ENCODE results near the gene H1-8. TPM values are rescaled to one million over a fixed set of nuclear protein-coding genes. Genes with fewer than 3 reads are reported as not detected.

H1-8 gene
- total RNA-seq, 3 donors from 2014 or later = not detected

GRCh38 chr3:129520960-129521359 is 22.0 kb upstream of the H1-8 start:
- Mint-ChIP-seq H3K9me3 (no peaks in the 10 kb centered on the region), H3K4me1 (ENCODE audit: low read depth) (no peaks in the 10 kb centered on the region), H3K36me3 (ENCODE audit: insufficient read depth) (peaks cover 11% of the 10 kb centered on the region), H3K27me3 (ENCODE audit: low read depth) (no peaks in the 10 kb centered on the region), H3K4me3 (no peak overlapping the region)
- no peak for ATAC-seq
- no peak for DNase-seq

- H3K4me3 Mint-ChIP-seq = no peak overlapping the region
- no peak for ATAC-seq
- H3K27me3 Mint-ChIP-seq (ENCODE audit: low read depth) = no peaks in the 10 kb centered on the region
- H3K36me3 Mint-ChIP-seq (ENCODE audit: insufficient read depth) = peaks cover 11% of the 10 kb centered on the region
- H3K9me3 Mint-ChIP-seq = no peaks in the 10 kb centered on the region
- DNase-seq = no peak
- H3K4me1 Mint-ChIP-seq (ENCODE audit: low read depth) = no peaks in the 10 kb centered on the region
These were observed 21.4 kb upstream of the H1-8 start for GRCh38 chr3:129521611-129522010.

- H3K4me1 Mint-ChIP-seq (ENCODE audit: low read depth) = no peaks in the 10 kb centered on the region
- H3K27me3 Mint-ChIP-seq (ENCODE audit: low read depth) = no peaks in the 10 kb centered on the region
- H3K36me3 Mint-ChIP-seq (ENCODE audit: insufficient read depth) = peaks cover 6% of the 10 kb centered on the region
- no peak for ATAC-seq
- H3K9me3 Mint-ChIP-seq = no peaks in the 10 kb centered on the region
- H3K4me3 Mint-ChIP-seq = no peak overlapping the region
- no peak for DNase-seq
These were observed 20.0 kb upstream of the H1-8 start for GRCh38 chr3:129522953-129523352.

- DNase-seq = no peak
- Mint-ChIP-seq H3K9me3 (no peaks in the 10 kb centered on the region), H3K27me3 (ENCODE audit: low read depth) (no peaks in the 10 kb centered on the region), H3K4me1 (ENCODE audit: low read depth) (no peaks in the 10 kb centered on the region), H3K36me3 (ENCODE audit: insufficient read depth) (peaks cover 3% of the 10 kb centered on the region), H3K4me3 (no peak overlapping the region)
- ATAC-seq = no peak
These were observed 18.9 kb upstream of the H1-8 start for GRCh38 chr3:129524081-129524480.

- DNase-seq (no peak), ATAC-seq (no peak)
- H3K9me3 Mint-ChIP-seq = no peaks in the 10 kb centered on the region
- H3K27me3 Mint-ChIP-seq (ENCODE audit: low read depth) = no peaks in the 10 kb centered on the region
- H3K4me3 Mint-ChIP-seq = no peak overlapping the region
- no peaks in the 10 kb centered on the region for H3K36me3 Mint-ChIP-seq (ENCODE audit: insufficient read depth)
- no peaks in the 10 kb centered on the region for H3K4me1 Mint-ChIP-seq (ENCODE audit: low read depth)
These were observed 17.5 kb upstream of the H1-8 start for GRCh38 chr3:129525341-129525968.

DNA sequence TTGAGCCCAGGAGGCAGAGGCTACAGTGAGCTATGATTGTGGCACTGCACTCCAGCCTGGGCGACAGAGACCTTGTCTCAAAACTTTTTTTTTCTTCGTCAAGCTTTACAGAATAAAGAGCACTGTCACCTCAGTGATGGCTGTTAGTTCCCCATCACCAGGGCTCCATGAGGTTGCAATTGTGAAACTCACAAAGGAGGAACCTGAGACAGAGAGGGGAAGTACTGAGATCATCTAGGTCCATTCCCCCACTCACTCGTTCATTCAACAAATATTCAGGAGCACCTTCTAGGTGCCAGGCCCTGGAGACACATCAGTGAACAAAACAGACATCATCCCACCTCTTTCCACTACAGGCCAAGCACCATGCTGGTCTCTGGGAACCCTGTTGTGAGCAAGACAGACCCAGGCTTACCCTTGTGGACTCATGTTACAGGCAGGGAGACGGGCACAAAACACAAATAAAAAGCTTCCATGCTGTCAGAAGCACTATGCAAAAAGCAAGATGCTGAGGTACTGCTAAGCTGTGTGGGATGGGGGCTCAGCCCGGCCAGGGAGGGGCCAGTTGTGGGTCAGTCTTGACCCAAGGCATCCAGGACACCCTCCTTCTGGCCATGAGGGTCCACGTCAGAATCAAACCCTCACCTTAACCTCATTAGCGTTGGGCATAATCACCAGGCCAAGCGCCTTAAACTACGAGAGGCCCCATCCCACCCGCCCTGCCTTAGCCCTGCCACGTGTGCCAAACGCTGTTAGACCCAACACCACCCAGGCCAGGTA is 16.7 kb upstream of the H1-8 start:
- H3K9me3 Mint-ChIP-seq = no peaks in the 10 kb centered on the region
- no peak overlapping the region for H3K4me3 Mint-ChIP-seq
- H3K36me3 Mint-ChIP-seq (ENCODE audit: insufficient read depth) = no peaks in the 10 kb centered on the region
- no peaks in the 10 kb centered on the region for H3K27me3 Mint-ChIP-seq (ENCODE audit: low read depth)
- H3K4me1 Mint-ChIP-seq (ENCODE audit: low read depth) = no peaks in the 10 kb centered on the region
- no peak for ATAC-seq
- DNase-seq = no peak

DNA sequence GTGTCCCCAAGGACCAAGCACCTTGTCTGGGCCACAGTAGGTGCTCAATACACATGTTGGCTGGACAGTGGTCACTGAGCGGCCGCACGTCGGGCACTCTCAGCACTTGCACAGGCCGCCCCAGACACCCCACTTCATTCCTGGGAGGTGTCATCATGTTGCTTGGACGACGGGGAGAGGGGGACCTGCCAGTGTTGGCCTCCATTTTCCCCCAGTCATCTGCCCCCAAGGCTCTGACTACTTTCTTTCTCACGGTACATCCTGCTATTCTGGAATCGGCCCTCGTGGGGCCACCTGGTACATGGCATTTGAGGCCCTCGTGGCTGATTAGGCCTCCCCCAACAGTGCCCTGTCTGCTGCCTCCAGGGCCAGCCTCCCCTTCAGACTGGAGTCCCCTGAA is 15.7 kb upstream of the H1-8 start:
- no peaks in the 10 kb centered on the region for H3K9me3 Mint-ChIP-seq
- DNase-seq = no peak
- H3K36me3 Mint-ChIP-seq (ENCODE audit: insufficient read depth) = no peaks in the 10 kb centered on the region
- no peak overlapping the region for H3K4me3 Mint-ChIP-seq
- no peaks in the 10 kb centered on the region for H3K27me3 Mint-ChIP-seq (ENCODE audit: low read depth)
- no peaks in the 10 kb centered on the region for H3K4me1 Mint-ChIP-seq (ENCODE audit: low read depth)
- no peak for ATAC-seq

DNA sequence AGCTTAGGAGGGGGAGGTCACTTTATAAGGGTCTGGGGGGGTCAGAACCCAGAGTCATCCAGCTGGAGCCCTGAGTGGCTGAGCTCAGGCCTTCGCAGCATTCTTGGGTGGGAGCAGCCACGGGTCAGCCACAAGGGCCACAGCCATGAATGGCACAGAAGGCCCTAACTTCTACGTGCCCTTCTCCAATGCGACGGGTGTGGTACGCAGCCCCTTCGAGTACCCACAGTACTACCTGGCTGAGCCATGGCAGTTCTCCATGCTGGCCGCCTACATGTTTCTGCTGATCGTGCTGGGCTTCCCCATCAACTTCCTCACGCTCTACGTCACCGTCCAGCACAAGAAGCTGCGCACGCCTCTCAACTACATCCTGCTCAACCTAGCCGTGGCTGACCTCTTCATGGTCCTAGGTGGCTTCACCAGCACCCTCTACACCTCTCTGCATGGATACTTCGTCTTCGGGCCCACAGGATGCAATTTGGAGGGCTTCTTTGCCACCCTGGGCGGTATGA is 14.3 kb upstream of the H1-8 start, which contains the start of gene RHO:
TSS of gene RHO (plus strand) at position 51 of the 512 bp plus-strand sequence. CDS start at position 146, 95 bp downstream.
- H3K36me3 Mint-ChIP-seq (ENCODE audit: insufficient read depth) = no peaks in the 10 kb centered on the region
- DNase-seq (no peak), ATAC-seq (no peak)
- no peaks in the 10 kb centered on the region for H3K9me3 Mint-ChIP-seq
- H3K4me3 Mint-ChIP-seq = no peak within 1 kb of the TSS
- H3K27me3 Mint-ChIP-seq (ENCODE audit: low read depth) = no peaks in the 10 kb centered on the region
- no peaks in the 10 kb centered on the region for H3K4me1 Mint-ChIP-seq (ENCODE audit: low read depth)

- no peaks in the 10 kb centered on the region for H3K36me3 Mint-ChIP-seq (ENCODE audit: insufficient read depth)
- H3K4me3 Mint-ChIP-seq = no peak overlapping the region
- H3K9me3 Mint-ChIP-seq = no peaks in the 10 kb centered on the region
- ATAC-seq (no peak), DNase-seq (no peak)
- no peaks in the 10 kb centered on the region for H3K4me1 Mint-ChIP-seq (ENCODE audit: low read depth)
- H3K27me3 Mint-ChIP-seq (ENCODE audit: low read depth) = no peaks in the 10 kb centered on the region
These were observed 13.4 kb upstream of the H1-8 start for GRCh38 chr3:129529436-129530210.

DNA sequence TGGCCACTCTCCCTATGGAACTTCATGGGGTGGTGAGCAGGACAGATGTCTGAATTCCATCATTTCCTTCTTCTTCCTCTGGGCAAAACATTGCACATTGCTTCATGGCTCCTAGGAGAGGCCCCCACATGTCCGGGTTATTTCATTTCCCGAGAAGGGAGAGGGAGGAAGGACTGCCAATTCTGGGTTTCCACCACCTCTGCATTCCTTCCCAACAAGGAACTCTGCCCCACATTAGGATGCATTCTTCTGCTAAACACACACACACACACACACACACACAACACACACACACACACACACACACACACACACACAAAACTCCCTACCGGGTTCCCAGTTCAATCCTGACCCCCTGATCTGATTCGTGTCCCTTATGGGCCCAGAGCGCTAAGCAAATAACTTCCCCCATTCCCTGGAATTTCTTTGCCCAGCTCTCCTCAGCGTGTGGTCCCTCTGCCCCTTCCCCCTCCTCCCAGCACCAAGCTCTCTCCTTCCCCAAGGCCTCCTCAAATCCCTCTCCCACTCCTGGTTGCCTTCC is 12.7 kb upstream of the H1-8 start:
- no peaks in the 10 kb centered on the region for H3K27me3 Mint-ChIP-seq (ENCODE audit: low read depth)
- H3K9me3 Mint-ChIP-seq = no peaks in the 10 kb centered on the region
- DNase-seq (no peak), ATAC-seq (no peak)
- H3K4me1 Mint-ChIP-seq (ENCODE audit: low read depth) = no peaks in the 10 kb centered on the region
- no peak overlapping the region for H3K4me3 Mint-ChIP-seq
- H3K36me3 Mint-ChIP-seq (ENCODE audit: insufficient read depth) = no peaks in the 10 kb centered on the region

DNA sequence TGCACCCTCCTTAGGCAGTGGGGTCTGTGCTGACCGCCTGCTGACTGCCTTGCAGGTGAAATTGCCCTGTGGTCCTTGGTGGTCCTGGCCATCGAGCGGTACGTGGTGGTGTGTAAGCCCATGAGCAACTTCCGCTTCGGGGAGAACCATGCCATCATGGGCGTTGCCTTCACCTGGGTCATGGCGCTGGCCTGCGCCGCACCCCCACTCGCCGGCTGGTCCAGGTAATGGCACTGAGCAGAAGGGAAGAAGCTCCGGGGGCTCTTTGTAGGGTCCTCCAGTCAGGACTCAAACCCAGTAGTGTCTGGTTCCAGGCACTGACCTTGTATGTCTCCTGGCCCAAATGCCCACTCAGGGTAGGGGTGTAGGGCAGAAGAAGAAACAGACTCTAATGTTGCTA is 12.2 kb upstream of the H1-8 start:
- no peak for DNase-seq
- ATAC-seq = no peak
- Mint-ChIP-seq H3K9me3 (no peaks in the 10 kb centered on the region), H3K36me3 (ENCODE audit: insufficient read depth) (no peaks in the 10 kb centered on the region), H3K4me3 (no peak overlapping the region), H3K27me3 (ENCODE audit: low read depth) (no peaks in the 10 kb centered on the region), H3K4me1 (ENCODE audit: low read depth) (no peaks in the 10 kb centered on the region)

DNA sequence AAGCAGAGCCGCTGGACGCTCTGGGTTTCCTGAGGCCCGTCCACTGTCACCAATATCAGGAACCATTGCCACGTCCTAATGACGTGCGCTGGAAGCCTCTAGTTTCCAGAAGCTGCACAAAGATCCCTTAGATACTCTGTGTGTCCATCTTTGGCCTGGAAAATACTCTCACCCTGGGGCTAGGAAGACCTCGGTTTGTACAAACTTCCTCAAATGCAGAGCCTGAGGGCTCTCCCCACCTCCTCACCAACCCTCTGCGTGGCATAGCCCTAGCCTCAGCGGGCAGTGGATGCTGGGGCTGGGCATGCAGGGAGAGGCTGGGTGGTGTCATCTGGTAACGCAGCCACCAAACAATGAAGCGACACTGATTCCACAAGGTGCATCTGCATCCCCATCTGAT is 11.3 kb upstream of the H1-8 start:
- no peak for ATAC-seq
- Mint-ChIP-seq H3K36me3 (ENCODE audit: insufficient read depth) (no peaks in the 10 kb centered on the region), H3K4me1 (ENCODE audit: low read depth) (no peaks in the 10 kb centered on the region), H3K4me3 (no peak overlapping the region), H3K27me3 (ENCODE audit: low read depth) (no peaks in the 10 kb centered on the region), H3K9me3 (no peaks in the 10 kb centered on the region)
- no peak for DNase-seq

GRCh38 chr3:129532261-129532660 is 10.7 kb upstream of the H1-8 start:
- H3K4me3 Mint-ChIP-seq = no peak overlapping the region
- H3K4me1 Mint-ChIP-seq (ENCODE audit: low read depth) = no peaks in the 10 kb centered on the region
- no peak for DNase-seq
- no peaks in the 10 kb centered on the region for H3K27me3 Mint-ChIP-seq (ENCODE audit: low read depth)
- H3K9me3 Mint-ChIP-seq = no peaks in the 10 kb centered on the region
- no peaks in the 10 kb centered on the region for H3K36me3 Mint-ChIP-seq (ENCODE audit: insufficient read depth)
- no peak for ATAC-seq

DNA sequence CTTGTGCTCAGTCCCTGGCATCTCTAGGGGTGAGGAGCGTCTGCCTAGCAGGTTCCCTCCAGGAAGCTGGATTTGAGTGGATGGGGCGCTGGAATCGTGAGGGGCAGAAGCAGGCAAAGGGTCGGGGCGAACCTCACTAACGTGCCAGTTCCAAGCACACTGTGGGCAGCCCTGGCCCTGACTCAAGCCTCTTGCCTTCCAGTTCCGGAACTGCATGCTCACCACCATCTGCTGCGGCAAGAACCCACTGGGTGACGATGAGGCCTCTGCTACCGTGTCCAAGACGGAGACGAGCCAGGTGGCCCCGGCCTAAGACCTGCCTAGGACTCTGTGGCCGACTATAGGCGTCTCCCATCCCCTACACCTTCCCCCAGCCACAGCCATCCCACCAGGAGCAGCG is 9.6 kb upstream of the H1-8 start:
- Mint-ChIP-seq H3K36me3 (ENCODE audit: insufficient read depth) (no peaks in the 10 kb centered on the region), H3K27me3 (ENCODE audit: low read depth) (no peaks in the 10 kb centered on the region), H3K9me3 (no peaks in the 10 kb centered on the region), H3K4me1 (ENCODE audit: low read depth) (no peaks in the 10 kb centered on the region), H3K4me3 (no peak overlapping the region)
- no peak for ATAC-seq
- DNase-seq = no peak
